ENCODE measurements around the gene CCDC88A.

- TF ChIP-seq POLR2A (IDR thresholded peaks at IDR 0.05) (no peak), CTCF (IDR thresholded peaks at IDR 0.05) (no peak), EP300 (IDR thresholded peaks at IDR 0.05) (no peak)
Measured at GRCh38 chr2:55252832-55253231, 166.8 kb downstream of the CCDC88A start.
